GM12801 (cell line): Measurements from ENCODE around the gene CD58.

Experiments used
- CTCF ChIP-seq: IDR thresholded peaks from one replicate; pipeline ENCODE4 v1.5.1; 2011; ENCODE audit warnings: control low read depth; ENCODE audit not compliant: insufficient read length; ENCODE audit errors: extremely low read depth

Gene CD58

GRCh38 chr1:116544588-116545358, 26.1 kb downstream of the CD58 start:
- no peak for TF ChIP-seq CTCF

- no peak for TF ChIP-seq CTCF
Measured at GRCh38 chr1:116540088-116540487, 30.7 kb downstream of the CD58 start.

DNA sequence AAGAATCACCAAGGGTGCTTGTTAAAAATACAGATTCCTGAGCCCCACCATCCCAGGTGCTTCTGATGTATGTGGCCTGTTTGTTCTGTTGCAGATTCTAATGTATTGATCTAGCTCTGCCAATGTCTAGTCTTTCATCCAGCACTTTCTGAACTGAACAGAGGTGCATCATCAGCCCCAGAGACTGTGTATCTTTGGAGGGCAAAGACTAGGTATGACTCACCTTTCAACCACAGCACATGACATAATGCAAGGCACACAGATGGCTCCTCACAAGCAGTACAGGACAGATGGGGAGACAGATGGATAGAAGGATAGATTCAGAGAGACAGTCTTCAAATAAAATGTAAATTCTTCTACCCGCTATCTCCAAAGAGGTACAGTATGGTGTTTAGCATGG, 32.3 kb downstream of the CD58 start:
- no peak for TF ChIP-seq CTCF

GRCh38 chr1:116537898-116538297, 32.9 kb downstream of the CD58 start:
- no peak for TF ChIP-seq CTCF

- TF ChIP-seq CTCF = no peak
Measured at GRCh38 chr1:116537040-116537831, 33.6 kb downstream of the CD58 start.

DNA sequence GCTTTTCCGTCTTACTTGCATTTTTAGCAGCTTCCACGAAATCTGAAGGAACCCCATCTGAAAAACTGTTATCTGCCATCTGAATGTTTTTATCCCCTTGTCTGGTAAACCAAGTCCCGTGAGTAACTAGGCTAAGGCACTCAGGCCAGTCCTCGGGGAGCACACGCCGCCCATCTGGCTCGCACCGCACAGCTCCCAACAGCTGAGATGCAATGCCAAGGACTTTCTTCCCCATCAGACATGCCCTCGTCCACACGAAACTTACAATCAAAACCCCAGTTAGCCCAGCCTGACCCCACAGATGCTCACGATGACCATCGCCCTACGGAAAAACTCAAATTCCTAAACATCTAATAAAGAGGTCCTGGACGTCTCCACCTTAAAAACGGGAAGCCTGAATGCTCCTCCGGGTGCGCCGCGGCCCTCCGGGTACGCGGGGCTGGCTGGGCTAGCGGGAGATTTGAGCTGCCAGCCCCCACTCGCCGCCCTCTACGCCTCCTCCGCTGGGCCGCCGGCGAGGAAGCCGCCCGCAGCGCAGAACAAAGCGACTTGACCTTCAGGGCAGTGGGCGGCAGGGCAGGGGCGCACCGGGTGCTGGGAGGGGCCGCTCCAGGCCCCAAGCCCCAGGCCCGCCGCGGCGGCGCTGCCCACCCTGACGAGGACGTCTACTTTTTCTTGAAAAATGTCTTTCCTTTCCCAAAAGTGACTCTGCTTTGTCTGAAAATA, 36.6 kb downstream of the CD58 start:
- TF ChIP-seq CTCF = no peak

DNA sequence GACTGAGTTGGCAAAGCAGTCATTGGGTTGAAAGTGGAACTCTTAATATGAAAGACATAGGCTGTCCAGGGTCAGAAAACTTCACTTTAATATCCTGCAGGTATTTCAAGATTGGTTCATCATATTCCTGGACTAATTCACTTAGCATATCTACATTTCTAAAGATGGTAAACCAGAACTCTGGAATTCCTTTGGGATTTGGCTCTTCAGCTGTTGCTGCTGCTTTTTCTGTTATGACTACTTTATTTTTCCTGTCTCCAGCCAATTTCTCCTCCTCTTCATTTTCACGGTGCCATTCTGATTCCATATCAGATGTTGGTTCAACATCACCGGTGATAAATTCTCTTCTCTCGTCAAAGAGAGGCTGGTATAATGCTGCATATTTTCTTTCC, 37.4 kb downstream of the CD58 start:
- TF ChIP-seq CTCF = no peak
